ENCODE results near the gene CACNG4. TPM values are rescaled to one million over a fixed set of nuclear protein-coding genes. Genes with fewer than 3 reads are reported as not detected.
A peak's percentile ranks its signal among the peaks of the same experiment; 100 is the strongest.

Gene CACNG4
- polyA plus RNA-seq, 3 donors: not detected

DNA sequence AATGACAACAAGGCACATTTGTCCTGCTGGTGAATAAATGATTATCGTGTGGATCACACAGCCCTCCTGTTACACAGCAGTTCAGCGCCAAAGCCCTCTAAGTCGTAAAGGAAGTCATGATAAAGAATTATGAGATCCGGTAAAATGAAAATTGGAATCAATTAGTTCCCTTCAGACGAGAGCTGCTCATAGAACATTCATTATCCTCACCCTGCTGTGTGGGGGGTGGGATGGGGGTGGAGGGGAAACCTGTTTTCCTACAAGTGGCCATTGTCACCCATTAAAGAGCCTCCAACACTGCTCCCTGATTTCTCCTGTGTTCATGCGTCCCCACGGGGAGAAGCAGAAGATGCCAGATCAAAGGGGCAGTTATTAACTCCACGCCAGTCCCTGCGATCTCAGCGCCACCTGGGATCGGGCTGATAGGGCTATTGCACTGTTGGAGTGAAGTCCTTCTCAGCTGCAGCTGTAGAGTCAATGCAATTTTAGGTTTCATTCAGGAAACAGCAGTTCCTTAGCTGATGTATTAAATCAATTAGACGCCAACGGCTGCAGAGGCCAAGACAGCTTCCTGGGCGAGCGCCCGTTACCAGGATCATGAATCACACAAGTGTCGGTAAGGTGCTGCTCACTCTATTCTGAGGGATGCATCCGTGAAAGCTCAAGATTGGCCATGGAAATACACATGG, 19.2 kb upstream of the CACNG4 start:
- intact Hi-C loops (cut with micrococcal nuclease): no loop called here
- H3K4me1 ChIP-seq (ENCODE audit: control insufficient read depth in 1 of 2, insufficient read depth in 2 of 2, low read length in 2 of 2): peaks cover 6 to 15% of the 10 kb centered on the region in 2 donors
- H3K4me3 Mint-ChIP-seq: peak overlapping the region; percentile 16 to 77
- peak overlapping the region in 1 of 3 experiments; percentile 25 for H3K4me3 ChIP-seq (replicated peaks in 1 of 3; ENCODE audit: low read depth in 2 of 3, low read length in 3 of 3)
- peak overlapping the region; percentile 37 for H2AFZ ChIP-seq (ENCODE audit: insufficient read depth, low read depth, low read length, poor library complexity, severe bottlenecking)
- no peak overlapping the region for H3K27ac ChIP-seq (ENCODE audit: low read depth in 1 of 2, low read length in 2 of 2)
- H3K4me2 ChIP-seq (replicated peaks; ENCODE audit: extremely low read depth, low read length, poor library complexity, severe bottlenecking): peak overlapping the region; percentile 55
- H3K9me3 ChIP-seq (replicated peaks in 1 of 2; ENCODE audit: control insufficient read depth in 1 of 2, insufficient read depth in 1 of 2, low read length in 2 of 2): no peaks in the 10 kb centered on the region
- H3K4me1 Mint-ChIP-seq: peaks cover 22% of the 10 kb centered on the region
- 0% methylated on average over 13 of the region's 18 CpGs for WGBS (ENCODE audit: insufficient coverage)
- H4K20me1 ChIP-seq (ENCODE audit: insufficient read depth, low read length): no peaks in the 10 kb centered on the region
- H3K79me2 ChIP-seq (ENCODE audit: insufficient read depth, low read length): no peaks in the 10 kb centered on the region
- H3K36me3 ChIP-seq (replicated peaks in 1 of 2; ENCODE audit: control insufficient read depth in 1 of 2, insufficient read depth in 2 of 2, low read length in 2 of 2): no peaks in the 10 kb centered on the region
- DNase-seq: no peak
- no peak overlapping the region for H3K9ac ChIP-seq (ENCODE audit: insufficient read depth, low read length, poor library complexity, severe bottlenecking)
- no peak for TF ChIP-seq CTCF (IDR thresholded peaks at IDR 0.05)
- no peaks in the 10 kb centered on the region for H3K36me3 Mint-ChIP-seq
- peaks cover 12 to 18% of the 10 kb centered on the region in 2 donors for H3K27me3 ChIP-seq (ENCODE audit: control insufficient read depth in 2 of 2, insufficient read depth in 2 of 2, low read length in 2 of 2)
- no peak overlapping the region for H3K27ac Mint-ChIP-seq
- peaks cover 22 to 34% (median 24%) of the 10 kb centered on the region in 3 donors for H3K27me3 Mint-ChIP-seq (ENCODE audit: low read depth in 3 of 3)
- peaks cover 0 to 9% (median 3%) of the 10 kb centered on the region in 7 donors for H3K9me3 Mint-ChIP-seq

- no peak overlapping the region for H3K4me3 Mint-ChIP-seq
- peaks cover 12 to 18% of the 10 kb centered on the region in 2 donors for H3K27me3 ChIP-seq (ENCODE audit: control insufficient read depth in 2 of 2, insufficient read depth in 2 of 2, low read length in 2 of 2)
- TF ChIP-seq CTCF (IDR thresholded peaks at IDR 0.05): no peak
Observed at GRCh38 chr17:66946251-66946650, 18.3 kb upstream of the CACNG4 start.

More at GRCh38 chr17:66946251-66946650, 18.3 kb upstream of the CACNG4 start:
- Mint-ChIP-seq H3K9me3 (peaks cover 0 to 9% (median 3%) of the 10 kb centered on the region in 7 donors), H3K36me3 (no peaks in the 10 kb centered on the region), H3K4me1 (peaks cover 22% of the 10 kb centered on the region), H3K27ac (no peak overlapping the region), H3K27me3 (ENCODE audit: low read depth in 3 of 3) (peaks cover 21 to 36% (median 23%) of the 10 kb centered on the region in 3 donors)
- no peaks in the 10 kb centered on the region for H3K79me2 ChIP-seq (ENCODE audit: insufficient read depth, low read length)
- H3K27ac ChIP-seq (ENCODE audit: low read depth in 1 of 2, low read length in 2 of 2): no peak overlapping the region
- WGBS (ENCODE audit: insufficient coverage): 93% methylated on average over 5 of the region's 6 CpGs
- DNase-seq: no peak
- intact Hi-C loops (cut with micrococcal nuclease): no loop called here
- H3K9me3 ChIP-seq (replicated peaks in 1 of 2; ENCODE audit: control insufficient read depth in 1 of 2, insufficient read depth in 1 of 2, low read length in 2 of 2): no peaks in the 10 kb centered on the region
- H3K36me3 ChIP-seq (replicated peaks in 1 of 2; ENCODE audit: control insufficient read depth in 1 of 2, insufficient read depth in 2 of 2, low read length in 2 of 2): no peaks in the 10 kb centered on the region
- H2AFZ ChIP-seq (ENCODE audit: insufficient read depth, low read depth, low read length, poor library complexity, severe bottlenecking): no peak overlapping the region
- H3K4me1 ChIP-seq (ENCODE audit: control insufficient read depth in 1 of 2, insufficient read depth in 2 of 2, low read length in 2 of 2): peaks cover 6 to 15% of the 10 kb centered on the region in 2 donors
- no peak overlapping the region for H3K4me2 ChIP-seq (replicated peaks; ENCODE audit: extremely low read depth, low read length, poor library complexity, severe bottlenecking)
- no peak overlapping the region for H3K9ac ChIP-seq (ENCODE audit: insufficient read depth, low read length, poor library complexity, severe bottlenecking)
- H4K20me1 ChIP-seq (ENCODE audit: insufficient read depth, low read length): no peaks in the 10 kb centered on the region
- H3K4me3 ChIP-seq (replicated peaks in 1 of 3; ENCODE audit: low read depth in 2 of 3, low read length in 3 of 3): no peak overlapping the region

All from CD14-positive monocyte (primary cell).